Measurements from ENCODE around the gene GNA14.
"Not testable (repeated sequence)": the region's sequence is repeated elsewhere in the genome, so short reads cannot be mapped to it uniquely, and the experiment has no call there.

GRCh38 chr9:77687737-77688136, 39.6 kb upstream of the GNA14 start:
- not testable (repeated sequence) for TF ChIP-seq CTCF (IDR thresholded peaks at IDR 0.05 in 2 of 3, conservative IDR thresholded peaks at IDR 0.05 in 1 of 3; ENCODE audit: borderline replicate concordance in 1 of 3, insufficient read depth in 1 of 3, low read depth in 2 of 3, low read length in 2 of 3); EZH2 (IDR thresholded peaks at IDR 0.05); REST (IDR thresholded peaks at IDR 0.05; ENCODE audit: low read depth); JUND (IDR thresholded peaks at IDR 0.05); SIN3A (IDR thresholded peaks at IDR 0.05; ENCODE audit: low read depth); POLR2A (IDR thresholded peaks at IDR 0.05; ENCODE audit: borderline replicate concordance, extremely low read depth, insufficient read depth, insufficient read length); POLR2AphosphoS5 (IDR thresholded peaks at IDR 0.05; ENCODE audit: low read depth, low read length); RAD21 (IDR thresholded peaks at IDR 0.05; ENCODE audit: low read depth); ATF3 (IDR thresholded peaks at IDR 0.05)
